HG02938 (cell line): ENCODE data around the gene GDF2.

ENCODE experiments used
- ATAC-seq: cut with Tn5 transposase; IDR thresholded peaks from one replicate; pipeline ENCODE4 v1.9.1; 2021; ENCODE audit warnings: mild to moderate bottlenecking, moderate library complexity; ENCODE audit not compliant: unreplicated experiment

The GDF2 gene

DNA sequence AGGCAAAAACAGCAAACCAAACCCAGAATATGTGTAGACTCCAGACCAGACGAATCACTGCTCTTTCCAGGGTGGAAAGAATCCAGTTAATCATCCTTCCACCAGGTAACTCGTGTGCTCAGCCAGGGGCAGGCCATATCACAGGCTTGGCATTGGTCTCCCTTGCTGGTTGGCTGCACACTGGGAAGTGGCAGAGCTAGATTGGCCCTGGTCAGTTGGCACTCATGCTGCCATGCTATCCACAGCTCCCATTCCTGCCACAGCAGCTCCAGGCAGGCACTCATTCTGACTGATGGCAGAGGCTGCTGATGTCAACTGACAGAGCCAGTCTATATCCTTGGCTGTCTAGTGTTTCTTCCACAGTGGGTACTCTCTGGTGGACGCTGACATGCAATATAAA lies 31.9 kb upstream of the GDF2 start:
- no peak for ATAC-seq

DNA sequence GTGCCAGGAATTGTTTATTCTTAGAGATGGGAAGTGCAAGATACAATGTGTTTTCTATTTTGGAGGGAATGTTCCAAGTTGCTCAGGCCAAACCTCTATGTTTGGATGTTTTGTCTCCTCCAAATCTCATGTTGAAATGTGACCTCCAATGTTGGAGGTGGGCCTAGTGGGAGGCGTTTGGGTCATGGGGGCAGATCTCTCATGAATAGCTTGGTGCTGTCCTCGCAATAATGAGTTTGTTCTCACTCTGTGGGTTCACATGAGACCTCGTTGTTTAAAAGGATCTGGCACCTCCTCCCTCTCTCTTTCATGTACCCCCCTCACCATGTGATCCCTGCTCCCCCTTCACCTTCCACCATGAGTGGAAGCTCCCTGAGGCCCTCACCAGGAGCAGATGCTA lies 30.6 kb upstream of the GDF2 start:
- ATAC-seq = no peak

DNA sequence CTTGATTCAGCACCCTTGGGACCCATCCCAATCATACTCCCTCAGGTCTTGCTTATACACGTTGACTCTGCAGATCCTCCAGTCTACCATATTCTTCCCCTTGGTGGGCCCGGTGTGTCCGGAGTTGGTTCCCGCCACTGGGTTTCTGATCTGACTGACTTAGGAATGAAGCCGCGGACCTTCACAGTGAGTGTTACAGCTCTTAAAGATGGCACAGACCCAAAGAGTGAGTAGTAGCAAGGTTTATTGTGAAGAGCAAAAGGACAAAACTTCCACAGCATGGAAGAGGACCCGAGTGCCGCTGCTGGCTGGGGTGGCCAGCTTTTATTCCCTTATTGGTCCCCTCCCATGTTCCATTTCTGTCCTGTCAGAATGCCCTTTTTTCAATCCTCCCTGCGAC lies 28.2 kb upstream of the GDF2 start:
- no peak for ATAC-seq

DNA sequence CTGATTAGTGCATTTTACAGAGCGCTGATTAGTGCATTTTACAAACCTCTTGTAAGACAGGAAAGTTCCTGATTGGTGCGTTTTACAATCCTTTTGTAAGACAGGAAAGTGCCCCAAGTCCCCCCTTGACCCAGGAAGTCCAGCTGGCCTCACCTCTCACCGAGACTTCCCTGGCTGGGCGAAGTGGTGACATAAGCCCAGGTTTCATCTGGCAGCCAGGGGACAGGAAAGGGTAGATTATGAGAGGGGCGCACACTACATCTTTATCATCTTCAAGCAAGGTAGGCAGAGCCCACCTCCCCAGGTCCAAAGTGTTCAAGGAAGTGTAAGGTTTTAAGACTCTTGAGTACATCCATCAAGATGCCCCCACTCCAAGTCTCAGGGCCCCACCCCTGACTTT lies 27.8 kb upstream of the GDF2 start:
- ATAC-seq = no peak

DNA sequence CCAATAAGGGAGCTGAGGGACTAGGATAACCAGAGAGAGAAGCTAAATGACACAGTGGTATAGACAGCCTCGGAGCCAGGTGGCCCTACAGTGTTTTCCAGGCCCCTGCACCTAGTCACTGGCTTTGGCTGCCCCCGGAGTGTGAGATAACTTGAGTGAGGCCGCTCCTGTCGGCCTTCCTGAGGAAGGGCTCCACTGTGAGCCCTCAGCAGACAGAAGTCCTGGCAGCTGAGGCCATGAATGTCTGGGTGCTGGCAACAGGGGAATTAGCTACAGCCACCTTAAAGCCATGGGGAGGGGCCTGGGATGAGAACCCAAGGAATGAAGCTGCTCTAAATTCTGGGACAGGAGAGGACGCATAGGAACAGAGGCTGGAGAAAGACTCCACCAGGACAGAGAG lies 26.8 kb upstream of the GDF2 start:
- ATAC-seq = no peak

DNA sequence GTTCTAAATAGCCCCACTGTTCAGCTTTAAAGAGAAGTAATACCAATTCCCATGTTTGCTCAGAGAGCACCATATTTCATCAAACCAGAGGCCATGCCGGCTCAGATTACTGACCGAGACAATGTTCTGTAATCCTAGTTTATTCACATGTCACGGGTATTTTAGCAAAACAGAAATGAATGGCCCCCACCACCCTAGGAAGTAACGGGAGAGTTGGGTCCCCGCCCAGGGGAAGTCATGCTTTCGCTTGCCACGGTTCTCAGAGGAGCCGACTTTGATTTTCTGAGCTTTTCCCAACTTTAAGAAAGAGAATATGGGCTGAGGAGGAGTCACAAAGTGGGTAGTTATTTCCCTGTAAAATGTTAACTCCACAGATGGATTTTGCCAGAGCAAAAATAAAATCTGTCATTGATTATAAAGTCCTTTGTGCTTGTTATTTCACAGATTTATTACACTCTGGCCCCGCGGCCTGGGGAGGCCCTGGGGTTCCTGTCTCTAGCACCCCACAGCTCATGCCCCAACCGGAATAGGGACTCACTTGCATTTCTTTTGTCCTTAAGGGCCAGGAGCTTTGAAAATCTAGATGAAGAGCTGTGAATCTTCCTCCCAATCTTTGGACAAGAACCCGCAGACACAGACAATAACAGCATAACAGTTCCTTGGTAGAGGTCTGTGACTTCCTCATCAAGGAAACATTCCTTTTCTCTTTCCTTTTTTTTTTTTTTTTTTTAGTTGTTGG lies 25.9 kb upstream of the GDF2 start:
- no peak for ATAC-seq

DNA sequence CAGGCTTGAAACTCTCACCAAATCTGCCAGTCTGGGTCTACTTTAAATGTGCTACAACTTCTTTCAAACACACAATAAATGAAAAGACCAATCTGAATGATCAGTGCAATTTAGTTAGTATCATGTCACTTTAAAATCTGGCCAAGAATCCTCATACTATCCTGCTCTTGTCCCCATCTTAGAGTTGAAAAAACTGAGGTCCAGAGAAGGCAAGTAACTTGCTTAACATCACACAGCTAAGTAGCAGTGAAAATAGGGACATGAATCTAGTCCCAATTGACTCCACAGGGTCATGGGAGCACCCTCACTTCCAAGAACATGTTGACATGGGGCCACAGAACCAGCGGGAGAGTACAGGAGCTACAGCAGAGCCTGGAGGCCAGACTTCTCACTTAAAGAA lies 25.3 kb upstream of the GDF2 start:
- ATAC-seq = no peak

DNA sequence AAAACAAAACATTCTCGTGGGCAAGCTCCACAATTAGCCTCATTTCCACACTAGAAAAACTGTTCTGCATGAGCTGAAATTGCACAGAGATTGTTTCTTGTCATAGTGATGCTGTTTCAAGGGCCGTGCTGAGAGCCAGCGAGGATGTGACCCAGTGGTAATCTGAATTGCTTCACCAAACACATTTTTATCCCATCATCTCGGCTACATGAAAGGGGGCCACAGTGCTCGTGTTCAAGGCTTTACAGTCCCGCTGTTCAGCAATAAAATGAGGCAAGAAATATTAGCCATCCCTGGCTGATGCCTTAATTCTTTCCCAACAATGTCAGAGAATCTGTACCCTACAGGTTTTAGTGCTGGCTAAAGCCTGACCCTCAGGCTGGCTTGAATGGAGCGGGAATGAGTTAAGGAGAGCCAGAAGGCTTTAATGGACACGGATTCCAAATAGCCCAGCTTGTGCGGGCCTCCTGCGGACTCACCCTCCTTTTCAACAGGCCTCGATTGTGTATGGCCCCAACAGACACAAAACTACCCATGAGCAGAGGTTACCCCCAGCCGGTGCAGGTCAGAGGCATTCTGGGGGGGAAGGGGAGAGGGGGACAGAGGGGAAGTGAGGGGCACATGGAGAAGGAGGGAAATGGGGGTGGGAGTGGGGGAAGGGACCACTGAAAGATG lies 24.3 kb upstream of the GDF2 start:
- ATAC-seq = no peak

DNA sequence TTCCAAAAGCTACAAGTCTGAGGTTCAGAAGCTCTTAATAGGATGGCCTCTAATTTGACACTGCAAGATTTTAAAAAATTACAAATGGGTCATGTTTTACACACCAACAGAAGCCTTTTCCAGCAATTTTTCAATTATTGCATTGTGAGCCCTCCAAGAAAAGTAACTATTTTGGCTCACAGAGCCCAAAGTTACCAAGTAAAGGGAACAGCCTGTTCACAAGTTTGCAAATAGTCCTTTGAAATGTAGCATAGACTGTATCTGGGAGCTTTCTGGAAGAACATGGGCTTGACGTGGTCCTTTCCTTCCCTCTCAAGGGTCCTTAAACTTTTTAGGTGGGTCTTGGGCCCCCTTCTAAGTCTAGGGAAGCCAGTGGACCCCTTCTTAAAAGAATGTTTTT lies 23.5 kb upstream of the GDF2 start:
- no peak for ATAC-seq

DNA sequence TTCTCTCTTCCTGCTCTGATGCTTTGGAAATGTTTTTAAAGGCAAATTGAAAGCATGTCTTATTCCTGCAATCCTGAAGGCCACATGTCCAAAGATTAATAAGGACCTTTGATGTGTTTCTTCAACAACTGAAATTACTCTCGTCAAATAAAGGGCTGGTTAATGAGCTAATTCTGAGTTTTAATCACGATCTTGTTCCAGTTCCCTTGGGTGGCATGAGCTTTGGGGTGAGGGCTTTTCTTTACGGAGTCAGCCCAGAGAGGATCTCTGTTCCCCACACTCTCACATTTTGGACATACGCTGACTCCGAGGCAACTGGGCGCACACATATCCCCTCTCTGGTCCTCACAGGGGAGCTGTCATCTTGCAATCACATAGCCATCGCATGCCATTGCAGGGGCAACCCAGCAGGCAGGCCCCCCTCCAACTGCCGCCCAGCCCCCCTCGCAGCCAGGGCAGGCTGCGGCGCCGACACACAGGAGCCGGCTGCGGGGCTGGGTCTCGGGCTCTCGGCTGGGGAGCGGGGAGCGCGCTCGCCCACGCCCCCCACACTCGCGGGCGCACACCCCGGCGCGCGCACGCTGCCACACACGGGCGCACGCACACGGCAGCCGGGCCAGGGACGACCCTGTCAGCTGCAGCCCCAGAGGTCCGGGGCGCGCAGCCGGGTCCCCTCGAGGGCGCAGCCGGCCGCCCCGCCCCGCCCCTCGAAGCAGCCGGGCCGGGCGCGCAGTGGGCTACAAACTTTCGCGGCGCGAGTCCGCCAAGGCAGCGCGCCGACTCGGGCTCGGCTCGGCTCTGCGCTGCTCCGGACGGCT lies 22.4 kb upstream of the GDF2 start, which contains the start of gene GDF10:
GDF10 (plus strand) TSS at position 587 of the 818 bp plus-strand sequence. CDS start 455 bp downstream, outside the sequence.
- no peak for ATAC-seq

DNA sequence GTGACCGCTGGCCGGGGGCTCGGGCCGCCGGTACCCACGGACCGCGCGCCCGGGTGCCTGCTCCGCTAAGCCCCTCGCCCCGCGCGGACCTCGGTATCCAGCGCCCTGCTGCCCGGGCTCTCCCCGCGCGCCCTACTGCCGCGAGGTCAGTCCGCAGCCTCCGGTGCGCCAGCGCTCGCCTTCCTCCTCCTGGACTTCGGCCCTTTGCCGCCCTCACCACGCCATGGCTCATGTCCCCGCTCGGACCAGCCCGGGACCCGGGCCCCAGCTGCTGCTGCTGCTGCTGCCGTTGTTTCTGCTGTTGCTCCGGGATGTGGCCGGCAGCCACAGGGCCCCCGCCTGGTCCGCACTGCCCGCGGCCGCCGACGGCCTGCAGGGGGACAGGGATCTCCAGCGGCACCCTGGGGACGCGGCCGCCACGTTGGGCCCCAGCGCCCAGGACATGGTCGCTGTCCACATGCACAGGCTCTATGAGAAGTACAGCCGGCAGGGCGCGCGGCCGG lies 21.8 kb upstream of the GDF2 start:
- ATAC-seq = no peak

DNA sequence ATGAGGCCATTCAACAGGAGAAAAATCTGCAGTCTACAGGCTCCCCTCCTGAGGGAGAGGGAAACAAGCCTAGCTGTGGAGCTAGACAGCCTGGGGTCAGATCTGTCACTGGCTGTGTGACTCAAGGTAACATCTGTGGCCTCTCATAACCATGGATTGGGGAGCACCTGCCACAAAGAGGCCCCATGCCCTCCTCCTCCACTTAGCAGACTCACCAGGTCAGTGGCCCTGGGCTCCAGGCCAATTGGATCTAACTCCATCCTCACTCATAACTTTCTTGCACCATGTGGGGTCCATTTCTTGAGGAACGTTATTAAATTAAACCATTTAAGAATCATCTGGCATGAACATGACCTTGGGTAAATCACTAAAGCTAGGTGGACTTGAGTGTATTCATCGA lies 20.4 kb upstream of the GDF2 start:
- no peak for ATAC-seq

DNA sequence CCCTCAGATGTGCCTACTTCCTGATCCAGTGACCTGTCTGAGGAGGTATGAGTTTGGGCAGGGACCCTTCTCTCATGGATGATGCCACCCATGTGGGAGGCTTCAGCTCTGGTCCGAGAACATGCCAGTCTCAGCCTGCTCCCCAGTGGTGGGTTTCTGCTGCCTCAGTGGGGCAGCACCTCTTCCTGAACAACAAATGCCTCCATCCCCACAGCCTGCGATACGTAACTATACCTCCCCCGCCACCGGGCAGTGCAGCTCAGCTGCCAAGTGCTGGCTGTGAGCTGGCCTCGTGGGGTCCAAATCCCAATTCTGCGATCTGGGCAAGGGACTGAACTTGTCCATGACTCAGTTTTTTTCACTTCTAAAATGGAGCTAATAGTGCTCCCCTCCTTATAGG lies 19.1 kb upstream of the GDF2 start:
- ATAC-seq = no peak

DNA sequence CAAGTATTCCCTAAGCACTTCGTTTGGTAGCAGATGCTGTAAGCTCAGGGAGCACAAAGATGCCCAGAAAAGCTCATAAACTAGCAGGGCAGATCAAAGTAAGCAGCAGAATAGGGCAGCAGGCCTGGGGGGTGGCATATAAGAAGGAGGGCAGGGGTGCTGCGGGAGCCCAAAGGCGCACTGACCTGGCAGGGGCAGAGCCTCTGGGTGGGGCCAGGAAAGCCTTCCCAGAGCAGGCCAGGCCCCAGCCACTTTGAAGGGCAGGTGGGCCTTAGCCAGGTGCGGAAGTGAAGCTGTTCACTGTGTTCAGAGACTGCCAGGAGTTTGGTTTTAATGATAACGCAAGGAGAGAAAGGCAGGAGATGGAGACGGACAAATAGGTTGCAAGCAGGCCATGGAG lies 18.4 kb upstream of the GDF2 start:
- ATAC-seq = no peak

DNA sequence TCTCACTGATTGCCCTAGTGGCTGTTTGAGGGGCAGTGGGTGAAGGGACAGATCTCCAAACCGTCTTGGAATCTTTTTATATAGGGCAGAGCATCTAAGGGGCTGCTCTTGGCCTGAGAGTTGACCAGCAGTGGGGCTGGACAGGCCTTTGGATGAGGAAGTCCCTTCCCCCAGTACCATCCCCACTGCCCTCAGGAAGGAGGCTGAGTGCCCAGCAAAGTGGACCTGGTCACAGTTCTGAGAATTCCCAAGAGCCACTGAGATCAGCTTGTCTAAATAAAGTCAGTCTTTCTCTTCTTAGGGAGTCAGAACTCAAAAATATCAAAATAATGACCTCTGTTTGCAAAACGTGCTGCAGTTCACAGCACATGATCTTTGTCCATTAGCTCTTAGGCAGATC lies 16.7 kb upstream of the GDF2 start:
- no peak for ATAC-seq

DNA sequence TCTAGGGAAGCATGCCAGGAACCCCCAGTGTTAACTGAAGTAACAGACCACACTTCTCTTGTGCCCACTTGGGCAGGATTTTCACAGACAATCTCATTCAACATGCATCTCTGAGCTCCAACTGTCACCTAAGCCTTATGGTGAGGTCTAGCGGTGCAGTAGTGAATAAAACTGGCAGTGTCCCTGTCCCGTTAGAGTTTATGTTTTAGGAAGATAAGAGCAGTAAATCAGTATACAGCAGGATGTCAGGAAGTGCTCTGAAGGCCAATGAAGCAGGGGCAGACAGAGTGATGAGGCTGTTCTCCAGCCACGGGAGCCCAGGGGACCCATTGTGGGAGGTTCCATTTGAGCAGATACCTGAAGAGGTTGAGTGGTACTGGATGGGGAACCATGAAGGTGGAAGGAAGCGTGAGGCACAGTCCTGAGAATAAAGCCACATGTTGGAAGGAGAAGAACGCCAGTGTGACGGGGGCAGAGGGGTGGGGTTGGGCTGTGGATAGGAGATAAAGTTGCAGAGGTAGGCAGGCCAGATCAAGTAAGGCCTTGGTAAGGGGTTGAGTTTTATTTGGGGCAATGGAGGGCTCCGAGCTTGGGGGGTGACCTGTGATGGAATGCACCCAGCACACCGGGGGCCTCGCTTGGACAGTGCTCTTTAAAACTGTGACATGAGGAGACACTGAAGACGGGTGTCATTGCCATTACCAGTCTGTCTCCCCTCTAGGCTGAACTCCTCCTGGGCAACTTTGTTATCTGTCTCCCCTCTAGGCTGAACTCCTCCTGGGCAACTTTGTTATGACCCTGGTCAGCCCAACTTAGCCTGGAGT lies 15.7 kb upstream of the GDF2 start:
- ATAC-seq = no peak

DNA sequence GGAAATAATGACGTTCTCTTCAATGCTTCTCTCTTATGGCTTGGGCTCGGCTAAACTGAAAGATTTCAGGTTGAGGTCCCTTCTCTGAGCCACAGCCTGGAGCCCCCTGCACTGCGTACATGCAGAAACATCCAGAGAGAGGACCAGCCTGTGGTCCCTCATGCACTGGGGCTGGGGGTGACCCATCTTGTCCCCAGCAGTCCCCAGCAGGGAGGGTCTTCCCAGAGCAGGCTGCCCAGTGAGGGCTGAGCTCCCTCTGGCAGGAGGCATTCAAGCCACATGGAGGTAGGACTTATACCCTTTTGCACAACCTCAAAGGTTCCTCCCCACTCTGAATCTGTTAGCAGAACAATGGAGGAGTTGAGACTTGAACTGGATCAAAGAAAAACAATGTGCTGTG lies 14.9 kb upstream of the GDF2 start:
- ATAC-seq = no peak

DNA sequence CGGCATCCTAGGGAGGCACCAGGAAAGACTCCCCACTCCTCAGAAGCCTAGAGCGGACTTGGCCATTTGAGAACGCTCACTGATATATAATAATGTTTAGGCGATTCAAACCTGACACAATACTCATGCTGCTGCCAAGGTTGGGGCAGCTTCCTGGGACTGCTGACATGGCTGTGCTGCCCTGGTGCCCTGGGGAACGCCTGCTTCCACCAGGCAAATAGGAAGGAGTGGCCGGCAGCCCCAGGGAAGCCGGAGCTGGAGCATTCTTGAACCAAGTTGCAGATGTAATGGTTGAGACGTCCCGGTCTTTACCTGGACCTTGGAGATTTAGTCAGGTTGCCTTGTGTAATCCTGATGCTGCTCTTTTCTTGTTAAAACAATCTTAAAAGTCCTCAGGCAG lies 13.5 kb upstream of the GDF2 start:
- no peak for ATAC-seq

DNA sequence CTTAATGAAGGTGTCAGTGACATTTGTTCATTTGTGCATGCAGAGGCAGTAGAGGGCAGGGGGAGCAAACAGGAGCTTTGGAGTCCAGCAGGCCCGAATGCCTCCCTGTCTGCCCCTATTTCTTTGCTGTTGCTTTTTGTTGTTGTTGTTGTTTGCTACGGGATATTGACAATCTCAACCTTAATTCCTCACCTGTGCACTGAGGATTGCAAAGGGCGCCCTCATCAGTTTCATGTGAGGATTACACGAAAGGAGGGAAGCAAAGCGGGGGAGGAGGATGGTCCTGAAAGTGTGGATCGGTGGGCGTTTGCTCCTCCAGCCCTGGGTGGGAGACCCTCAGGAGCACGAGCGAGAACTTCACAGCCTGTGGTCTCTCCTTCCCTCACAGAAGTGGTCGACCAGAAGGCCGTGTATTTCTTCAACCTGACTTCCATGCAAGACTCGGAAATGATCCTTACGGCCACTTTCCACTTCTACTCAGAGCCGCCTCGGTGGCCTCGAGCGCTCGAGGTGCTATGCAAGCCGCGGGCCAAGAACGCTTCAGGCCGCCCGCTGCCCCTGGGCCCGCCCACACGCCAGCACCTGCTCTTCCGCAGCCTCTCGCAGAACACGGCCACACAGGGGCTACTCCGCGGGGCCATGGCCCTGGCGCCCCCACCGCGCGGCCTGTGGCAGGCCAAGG lies 12.7 kb upstream of the GDF2 start:
- no peak for ATAC-seq

DNA sequence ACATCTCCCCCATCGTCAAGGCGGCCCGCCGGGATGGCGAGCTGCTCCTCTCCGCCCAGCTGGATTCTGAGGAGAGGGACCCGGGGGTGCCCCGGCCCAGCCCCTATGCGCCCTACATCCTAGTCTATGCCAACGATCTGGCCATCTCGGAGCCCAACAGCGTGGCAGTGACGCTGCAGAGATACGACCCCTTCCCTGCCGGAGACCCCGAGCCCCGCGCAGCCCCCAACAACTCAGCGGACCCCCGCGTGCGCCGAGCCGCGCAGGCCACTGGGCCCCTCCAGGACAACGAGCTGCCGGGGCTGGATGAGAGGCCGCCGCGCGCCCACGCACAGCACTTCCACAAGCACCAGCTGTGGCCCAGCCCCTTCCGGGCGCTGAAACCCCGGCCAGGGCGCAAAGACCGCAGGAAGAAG lies 12.2 kb upstream of the GDF2 start:
- no peak for ATAC-seq
